OCI-LY7 (cell line): ENCODE measurements around the gene SERTAD2.

Experiments
- EZH2phosphoT487 ChIP-seq: fragments of 200-600 bp; sonication (generic); IDR thresholded peaks from 2 replicates; pipeline ENCODE4 v1.6.1; 2018; ENCODE audit warnings: low read depth, borderline replicate concordance, mild to moderate bottlenecking, mixed run types, antibody characterized with exemption, low read length, moderate library complexity, mixed read lengths
- TF ChIP-seq, protein P1 (sequence below): fragments of 200-600 bp; sonication (generic); conservative IDR thresholded peaks from 2 replicates; pipeline ENCODE4 v1.5.1; 2014; ENCODE audit warnings: mild to moderate bottlenecking, antibody characterized with exemption, low read length, moderate library complexity, mixed read lengths

DNA sequence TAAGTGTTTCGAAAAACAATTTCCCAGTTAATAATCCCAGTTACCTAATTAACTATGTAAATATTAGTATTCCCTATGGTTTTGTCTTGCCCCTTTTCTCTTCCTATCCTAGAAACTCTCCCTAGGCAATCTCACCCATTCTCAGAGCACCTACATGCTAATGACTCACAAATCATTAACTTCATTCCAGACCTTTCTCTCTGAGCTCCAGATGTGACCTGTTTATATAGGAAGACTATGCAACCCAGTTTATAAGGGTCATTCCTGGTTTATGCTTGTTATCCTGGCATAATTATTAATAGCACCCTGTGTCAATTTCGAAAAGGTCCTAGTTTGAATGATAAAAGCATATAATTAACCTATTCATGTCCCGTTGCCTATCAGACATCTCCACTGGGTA lies 14.8 kb upstream of the SERTAD2 start:
- TF ChIP-seq, protein P1, sequence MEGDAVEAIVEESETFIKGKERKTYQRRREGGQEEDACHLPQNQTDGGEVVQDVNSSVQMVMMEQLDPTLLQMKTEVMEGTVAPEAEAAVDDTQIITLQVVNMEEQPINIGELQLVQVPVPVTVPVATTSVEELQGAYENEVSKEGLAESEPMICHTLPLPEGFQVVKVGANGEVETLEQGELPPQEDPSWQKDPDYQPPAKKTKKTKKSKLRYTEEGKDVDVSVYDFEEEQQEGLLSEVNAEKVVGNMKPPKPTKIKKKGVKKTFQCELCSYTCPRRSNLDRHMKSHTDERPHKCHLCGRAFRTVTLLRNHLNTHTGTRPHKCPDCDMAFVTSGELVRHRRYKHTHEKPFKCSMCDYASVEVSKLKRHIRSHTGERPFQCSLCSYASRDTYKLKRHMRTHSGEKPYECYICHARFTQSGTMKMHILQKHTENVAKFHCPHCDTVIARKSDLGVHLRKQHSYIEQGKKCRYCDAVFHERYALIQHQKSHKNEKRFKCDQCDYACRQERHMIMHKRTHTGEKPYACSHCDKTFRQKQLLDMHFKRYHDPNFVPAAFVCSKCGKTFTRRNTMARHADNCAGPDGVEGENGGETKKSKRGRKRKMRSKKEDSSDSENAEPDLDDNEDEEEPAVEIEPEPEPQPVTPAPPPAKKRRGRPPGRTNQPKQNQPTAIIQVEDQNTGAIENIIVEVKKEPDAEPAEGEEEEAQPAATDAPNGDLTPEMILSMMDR, result no peak
- no peak for TF ChIP-seq EZH2phosphoT487
